Fibroblast of skin of left quadriceps (primary cell): Measurements from ENCODE around the gene EXOC2.
"Not testable (repeated sequence)": the region's sequence is repeated elsewhere in the genome, so short reads cannot be mapped to it uniquely, and the experiment has no call there.

Experiments used
- DNase-seq, 2 experiments: peaks; one replicate each; pipeline ENCODE4 v3.0.0-alpha.2; 2013; ENCODE audit warnings: low read depth in 2 of 2

Gene EXOC2

DNA sequence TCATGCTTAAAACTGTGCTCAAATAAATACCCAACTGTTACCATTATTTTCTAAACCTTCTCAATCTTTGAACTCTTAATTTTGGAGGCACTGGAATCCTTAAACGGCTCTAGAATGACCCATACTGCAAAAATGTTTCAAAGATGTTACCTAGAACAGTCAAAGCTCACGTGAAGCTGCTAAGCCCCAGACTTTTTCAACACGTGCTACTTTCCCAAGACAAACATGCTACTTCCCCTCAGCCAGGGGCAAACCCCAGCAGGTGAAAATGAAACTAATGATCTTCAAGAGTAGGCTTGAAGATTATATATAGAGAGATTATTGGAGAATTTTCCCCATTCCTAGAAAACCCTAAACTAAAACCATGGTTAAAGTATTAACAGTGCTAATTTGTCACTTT is 64.2 kb downstream of the EXOC2 start:
- no peak for DNase-seq

DNA sequence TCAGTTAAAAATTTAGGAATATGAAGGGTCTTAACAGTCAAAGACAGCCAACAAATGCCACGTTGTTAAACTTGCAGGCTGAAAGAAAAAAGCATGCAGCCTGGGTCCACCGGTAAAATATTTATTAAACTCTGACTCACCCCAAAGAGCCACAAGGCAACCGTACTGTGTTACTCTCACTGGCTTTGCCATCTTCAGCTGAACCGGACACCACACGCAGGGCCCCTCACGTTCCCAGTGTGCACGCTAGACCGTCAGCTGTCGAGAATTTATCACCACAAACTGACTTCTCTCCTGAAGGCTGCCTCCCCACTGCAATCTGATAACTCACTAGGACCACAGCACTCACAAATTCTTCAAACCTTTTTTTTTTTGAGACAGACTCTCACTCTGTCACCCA is 66.7 kb downstream of the EXOC2 start:
- DNase-seq, result peak in 1 of 2 experiments; percentile 6

DNA sequence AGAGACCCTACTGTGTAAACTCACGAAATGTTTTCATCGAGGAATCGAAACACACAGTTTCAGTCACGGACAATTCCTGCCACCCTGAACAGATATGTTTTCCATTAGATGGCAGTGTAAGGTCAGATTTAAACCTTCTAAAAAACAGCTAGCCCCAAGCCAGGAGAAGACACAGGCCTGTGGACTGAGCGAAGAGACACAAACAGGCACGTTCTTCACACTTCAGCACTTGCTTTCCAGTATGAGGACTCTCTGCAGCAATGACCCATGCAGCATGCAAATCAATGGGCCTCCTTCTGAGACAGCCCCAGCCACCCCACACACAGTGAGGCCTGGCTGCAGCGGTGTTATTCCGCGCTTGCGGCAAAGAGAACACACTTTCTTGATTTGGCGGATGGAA is 68.0 kb downstream of the EXOC2 start:
- peak in 1 of 2 experiments; percentile 6 for DNase-seq

DNA sequence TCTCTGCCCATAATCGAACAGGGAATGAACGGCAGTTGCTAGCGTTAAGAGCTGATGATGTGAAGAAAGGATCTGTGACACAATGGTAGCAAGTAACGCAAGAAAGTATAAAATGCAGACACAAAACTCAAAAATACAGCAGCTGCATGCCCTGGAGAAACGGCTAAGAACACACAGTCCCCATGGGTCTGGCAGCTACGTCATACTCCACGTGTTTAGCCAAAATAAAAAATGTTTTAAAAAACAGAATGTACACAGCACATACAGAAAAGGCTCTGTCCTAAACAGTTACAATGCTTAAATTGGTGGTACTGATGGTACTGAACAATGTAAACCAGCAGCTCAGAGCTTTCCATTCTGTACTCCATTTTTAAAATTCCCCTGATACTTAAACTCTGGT is 70.5 kb downstream of the EXOC2 start:
- DNase-seq, result no peak

DNA sequence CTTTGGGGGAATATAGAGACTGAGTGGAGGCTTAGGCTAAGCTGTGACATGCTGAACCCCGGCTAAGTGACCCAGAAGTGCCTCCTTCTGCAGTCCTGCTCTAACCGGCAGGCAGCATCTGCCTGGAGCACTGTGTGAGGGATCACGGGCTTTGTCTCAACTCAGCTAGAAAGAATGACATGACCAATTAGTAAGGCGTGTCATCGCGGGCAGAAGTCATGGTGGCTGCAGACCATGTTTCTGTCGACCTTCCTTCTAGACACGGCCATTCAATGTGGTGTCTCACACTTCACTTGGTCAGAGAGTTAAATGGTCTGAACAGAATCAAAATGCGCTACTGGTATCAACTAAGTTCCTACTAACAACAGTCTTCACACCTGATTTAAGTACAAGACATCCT is 71.0 kb downstream of the EXOC2 start:
- DNase-seq, result no peak

DNA sequence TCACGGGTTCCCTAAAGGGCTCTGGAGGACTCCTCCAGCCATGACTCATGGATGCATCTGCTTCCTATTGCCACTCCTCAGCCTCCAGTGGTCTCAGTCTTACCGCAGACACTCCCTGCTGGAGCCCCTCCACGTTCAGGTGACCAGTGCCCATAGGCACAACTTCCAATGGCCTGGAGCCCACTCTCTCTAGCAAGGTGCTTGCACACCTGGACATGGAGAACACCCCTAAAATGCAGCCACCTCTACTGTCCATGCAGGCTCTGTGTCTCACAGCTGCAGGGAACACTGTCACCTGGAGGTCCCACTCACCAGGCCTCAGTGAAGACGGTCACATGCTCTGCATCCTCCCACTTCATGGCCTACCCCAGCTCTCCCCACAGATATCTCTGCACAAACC is 72.0 kb downstream of the EXOC2 start:
- DNase-seq, result no peak

DNA sequence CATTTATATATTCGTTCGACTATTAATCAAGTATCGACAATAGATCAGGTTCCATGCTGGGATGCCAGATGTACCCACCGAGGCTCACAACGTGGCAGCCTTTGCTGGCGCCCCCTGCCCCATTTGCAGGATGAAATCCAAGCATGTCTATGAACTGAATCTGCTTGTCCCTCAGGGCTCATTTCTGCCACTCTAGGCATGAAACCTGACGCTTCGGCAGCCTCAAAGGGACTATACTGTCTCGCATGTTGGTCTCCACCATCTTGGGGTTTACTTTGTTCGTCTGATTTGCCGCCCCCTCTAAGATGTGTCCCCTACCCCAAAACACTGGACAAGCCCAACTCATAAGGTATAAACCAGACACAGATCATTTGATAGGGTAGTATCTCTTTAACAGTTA is 72.8 kb downstream of the EXOC2 start:
- DNase-seq, result no peak

DNA sequence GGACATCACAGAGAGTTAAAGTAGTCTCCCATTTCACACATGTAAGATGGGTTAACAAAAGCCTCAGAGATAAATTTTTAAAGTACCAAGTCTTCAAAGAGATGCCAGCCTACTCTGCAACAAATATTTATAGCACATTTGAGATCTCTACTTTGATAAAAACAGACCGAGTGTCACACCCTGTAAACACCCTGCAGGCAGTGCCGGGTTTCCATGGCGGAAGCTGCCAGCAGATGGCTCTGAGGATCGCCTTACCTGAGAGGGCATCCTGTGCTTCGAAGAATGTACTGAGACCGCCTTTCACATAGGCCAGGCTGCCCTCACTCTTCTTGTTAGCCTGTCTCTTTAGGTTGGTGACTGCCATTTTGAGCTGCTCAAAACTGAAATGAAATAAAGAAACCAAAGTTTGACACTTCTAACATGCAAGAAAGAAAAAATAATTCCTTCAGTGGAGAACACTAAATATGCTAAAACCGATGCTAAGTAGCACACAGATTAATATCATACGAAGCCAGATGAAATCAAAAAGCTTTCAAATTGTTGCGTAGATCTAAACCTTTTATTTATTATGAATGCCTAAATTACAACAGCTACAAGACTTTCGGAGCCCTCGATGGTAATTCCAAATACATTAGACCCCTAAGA is 75.4 kb downstream of the EXOC2 start:
- no peak for DNase-seq

DNA sequence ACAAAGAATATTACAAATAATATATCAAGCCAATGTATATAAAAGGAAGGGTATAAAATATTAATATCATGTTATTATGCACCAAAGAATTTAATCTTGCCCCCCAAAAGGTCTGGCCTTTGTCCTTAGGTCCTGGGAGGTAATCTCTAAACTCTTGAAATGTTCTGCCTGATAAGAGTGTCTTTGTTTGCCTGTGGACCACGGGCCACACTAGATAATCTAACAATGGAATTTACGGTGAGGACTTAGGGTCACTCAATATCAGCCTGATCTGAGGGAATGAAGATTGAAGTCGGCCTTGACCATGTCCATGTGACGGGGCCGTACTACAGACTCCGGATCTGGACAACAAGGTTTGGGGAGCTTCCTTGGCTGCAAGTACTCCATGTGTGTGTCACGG is 79.0 kb downstream of the EXOC2 start:
- no peak for DNase-seq

DNA sequence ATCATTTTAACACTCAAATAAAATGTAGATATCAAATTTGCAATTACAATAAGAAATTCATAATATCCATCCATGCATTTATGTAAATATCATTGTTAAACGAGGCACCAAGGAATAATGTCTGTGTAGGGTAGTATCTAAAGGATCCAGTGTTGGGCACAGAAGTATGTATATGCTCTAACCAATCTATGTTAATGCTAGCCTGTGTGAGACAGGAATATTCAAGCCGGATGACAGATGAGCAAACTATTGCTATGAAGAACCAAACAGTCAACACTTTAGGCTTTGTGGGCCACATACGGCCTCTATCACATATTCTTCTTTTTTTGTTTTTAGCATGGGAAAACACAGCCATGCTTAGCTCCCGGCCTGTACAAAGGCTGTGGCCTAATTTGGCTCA is 81.0 kb downstream of the EXOC2 start:
- no peak for DNase-seq

DNA sequence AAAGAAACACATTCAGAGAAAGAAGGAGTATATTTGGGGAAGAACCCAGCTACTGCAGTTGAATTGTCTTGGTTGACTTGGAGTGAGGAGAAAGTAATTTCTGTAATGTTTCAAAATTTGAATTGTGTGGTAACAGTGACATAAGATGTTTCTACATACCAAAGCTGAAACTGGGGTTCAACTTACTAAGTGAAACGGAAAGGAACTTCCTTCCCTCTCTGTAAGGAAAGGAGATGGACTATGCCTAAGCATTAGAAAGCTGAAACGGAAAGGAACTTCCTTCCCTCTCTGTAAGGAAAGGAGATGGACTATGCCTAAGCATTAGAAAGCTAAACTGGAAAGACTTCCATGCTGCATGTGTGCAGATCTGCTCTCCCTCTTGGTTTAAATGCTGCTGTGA is 82.1 kb downstream of the EXOC2 start:
- DNase-seq, result no peak

DNA sequence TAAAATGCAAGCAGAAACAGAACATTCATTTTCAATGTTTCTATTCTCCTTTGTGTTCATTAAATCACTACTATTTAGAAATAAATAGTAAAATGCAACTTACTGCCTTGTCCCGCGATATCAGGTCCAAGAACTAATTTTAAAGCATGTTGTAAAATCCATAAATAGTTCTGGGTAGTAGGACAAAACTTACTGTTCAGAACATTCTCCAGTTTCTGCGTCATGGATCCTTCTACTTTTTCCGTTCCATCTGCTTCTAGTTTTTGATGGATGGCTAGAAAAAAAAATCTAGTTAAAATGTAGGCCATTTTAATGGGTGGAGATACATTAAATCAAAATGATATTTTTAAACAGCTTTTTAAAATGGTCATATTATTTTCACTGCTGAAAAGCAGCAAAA is 83.0 kb downstream of the EXOC2 start:
- no peak for DNase-seq

DNA sequence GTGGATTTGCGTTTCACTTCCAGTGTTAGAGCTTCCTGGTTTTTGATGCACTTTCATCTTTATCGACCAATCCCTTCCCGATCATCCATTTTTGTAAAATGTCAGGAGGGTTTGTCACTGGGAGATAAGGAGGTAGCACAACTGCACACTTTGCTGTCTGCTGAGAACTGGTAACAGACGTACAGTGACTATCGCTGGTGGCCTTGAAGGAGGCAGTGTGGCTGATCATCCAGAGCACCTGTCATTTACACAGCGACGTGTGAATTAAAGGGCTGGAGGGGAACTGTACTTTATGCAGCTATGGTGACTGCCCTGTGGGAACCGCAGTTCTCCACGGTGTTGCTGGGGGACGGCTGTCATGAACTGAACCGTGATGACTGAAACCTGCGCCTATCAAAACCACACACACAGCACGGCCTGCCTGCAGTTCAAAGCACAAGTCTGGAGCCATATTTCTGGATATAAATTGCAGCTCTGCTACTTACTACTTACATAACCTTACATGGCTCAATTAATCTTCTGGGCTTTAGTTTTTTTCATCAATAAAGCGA is 86.0 kb downstream of the EXOC2 start:
- DNase-seq, result no peak

DNA sequence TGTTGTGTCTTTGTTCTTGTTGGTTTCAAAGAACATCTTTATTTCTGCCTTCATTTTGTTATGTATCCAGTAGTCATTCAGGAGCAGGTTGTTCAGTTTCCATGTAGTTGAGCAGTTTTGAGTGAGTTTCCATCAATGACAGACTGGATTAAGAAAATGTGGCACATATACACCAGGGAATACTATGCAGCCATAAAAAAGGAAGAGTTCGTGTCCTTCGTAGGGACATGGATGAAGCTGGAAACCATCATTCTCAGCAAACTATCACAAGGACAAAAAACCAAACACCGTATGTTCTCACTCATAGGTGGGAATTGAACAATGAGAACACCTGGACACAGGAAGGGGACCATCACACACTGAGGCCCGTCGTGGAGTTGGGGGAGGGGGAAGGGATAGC is 87.0 kb downstream of the EXOC2 start:
- DNase-seq, result not testable (repeated sequence)

DNA sequence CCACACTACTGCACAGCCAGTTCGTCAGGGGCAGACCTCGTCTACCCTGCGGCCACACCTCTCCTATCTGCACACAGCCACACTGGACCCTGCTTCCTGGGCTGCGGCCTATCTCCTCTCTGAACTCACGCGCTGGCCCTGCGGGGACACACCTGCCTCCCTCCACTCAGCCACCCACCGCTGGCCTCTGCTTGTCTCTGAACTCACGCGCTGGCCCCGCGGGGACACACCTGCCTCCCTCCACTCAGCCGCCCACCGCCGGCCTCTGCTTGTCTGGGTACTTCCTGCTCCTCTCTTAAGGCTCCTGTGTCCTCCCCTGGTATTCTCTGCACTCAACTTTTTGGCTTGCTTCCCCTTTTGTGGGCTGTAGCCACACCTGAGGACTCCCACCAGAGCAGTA is 88.4 kb downstream of the EXOC2 start:
- DNase-seq, result no peak

DNA sequence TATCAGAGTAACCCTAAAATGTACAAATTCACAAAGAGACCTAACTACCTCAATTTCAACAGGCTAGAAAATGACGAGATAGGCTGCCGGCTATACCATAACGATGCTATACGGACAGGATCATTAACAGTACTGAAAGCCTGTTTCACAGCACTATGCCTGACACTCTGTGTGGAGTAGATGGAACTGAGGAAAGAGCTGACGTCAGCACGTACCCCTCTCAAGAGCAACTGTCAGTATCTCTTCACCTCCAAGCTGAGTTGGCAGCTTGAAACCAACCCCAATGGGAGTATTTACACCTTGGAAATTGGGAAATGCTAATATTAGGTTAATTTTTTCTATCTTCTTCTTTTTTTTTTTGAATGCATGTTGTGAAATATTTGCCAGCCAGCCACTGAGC is 89.7 kb downstream of the EXOC2 start:
- DNase-seq, result no peak

DNA sequence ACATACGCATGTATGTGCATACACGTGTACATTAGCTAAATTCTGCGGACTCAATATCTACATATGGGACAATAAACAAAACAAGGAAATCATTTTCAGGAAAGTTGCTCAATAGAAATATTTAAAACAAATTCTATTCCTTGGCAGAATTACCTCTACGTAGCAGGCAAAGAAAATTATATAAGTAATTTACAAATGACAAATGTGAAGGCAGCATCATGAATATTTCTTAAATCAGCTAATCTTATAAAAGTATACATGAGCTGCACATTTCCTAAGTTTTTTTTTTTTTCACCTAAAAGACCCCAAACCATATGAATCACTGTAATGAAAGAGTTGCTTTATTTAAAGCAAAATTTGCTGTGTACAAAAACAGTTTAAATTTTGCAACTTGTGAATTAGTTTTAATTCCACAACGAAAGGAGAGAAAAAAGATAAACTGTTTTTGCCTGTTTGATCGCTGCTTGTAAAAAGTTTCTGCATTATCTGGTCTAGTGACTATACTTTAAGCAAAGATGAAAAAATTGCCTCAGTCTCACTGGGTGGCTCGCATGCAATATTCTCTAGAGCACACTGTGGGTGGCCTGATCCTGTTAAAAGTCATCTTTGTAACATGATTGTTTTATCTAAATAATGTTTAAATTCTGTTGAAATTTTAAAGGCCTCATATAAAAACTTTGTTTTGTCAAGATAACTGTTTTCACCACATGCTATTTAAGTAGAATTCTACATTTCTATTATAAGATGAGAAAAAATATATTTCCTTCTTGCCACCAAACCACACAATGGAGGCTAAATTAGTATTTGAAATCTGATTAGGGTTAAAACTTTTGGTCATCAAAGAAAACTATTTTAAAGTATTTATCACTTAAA is 93.1 kb downstream of the EXOC2 start:
- DNase-seq, result no peak

DNA sequence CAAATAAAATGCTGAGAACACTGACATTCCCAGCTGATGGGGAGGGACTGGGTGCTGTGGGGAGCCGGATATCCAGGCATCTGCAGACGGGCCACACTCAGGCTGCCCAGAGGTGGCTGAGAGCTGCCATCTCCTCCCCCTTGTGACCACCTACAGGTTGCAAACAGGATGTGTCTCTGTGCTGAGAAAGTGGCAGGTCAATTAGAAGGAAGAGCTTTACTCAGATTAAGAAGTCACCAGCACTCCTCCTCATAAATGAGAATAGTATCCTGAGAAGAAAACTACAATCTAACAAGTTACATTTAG is 99.1 kb downstream of the EXOC2 start:
- no peak for DNase-seq

DNA sequence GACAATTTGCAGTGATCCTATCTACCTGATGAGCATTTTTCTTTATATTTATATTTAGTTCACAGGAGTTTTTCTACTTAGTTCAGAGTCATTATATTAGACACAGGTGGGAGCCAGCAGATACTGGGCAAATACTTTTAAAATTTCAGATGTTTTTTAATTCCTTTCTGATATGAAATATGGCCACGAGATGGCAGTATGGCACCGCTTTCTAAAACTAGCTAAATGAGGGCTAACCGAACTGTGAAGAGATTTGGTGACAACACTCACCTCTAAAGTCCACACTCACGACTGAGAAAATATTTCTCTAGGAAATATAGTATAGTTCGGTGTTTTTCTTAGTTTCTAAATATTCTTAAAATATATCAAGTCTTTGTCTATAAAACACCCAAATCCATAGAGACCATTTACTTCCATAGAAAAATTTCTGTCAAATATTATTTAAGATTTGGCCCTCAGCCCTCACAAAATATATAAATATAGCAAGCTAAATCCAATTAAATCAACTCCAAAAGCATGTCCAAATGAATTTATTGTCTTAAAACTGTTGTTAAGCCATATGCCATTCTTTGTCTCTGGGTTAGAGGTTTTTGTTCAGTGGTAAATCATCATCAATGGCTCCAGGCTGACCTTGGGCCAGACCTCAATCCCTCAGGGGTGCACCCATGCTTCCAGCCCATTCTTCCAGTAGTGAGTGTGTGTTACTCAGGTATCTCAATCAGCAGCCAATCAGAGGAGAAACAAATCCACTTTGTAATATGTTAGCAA is 99.6 kb downstream of the EXOC2 start:
- DNase-seq, result peak; percentile 20 to 30

DNA sequence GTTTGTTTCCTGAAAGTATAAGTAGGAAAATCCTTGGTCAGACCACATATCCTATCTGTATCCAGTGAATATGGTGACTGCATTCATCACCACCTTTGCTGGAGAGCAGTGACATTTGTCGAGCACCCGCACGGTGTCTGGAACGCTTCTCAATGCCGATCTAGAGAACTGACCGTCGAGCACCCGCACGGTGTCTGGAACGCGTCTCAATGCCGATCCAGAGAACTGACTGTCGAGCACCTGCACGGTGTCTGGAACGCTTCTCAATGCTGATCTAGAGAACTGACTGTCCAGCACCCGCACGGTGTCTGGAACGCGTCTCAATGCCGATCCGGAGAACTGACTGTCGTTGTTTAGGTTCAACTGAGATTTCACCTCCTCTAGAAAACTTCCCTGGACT is 103.8 kb downstream of the EXOC2 start:
- no peak for DNase-seq

DNA sequence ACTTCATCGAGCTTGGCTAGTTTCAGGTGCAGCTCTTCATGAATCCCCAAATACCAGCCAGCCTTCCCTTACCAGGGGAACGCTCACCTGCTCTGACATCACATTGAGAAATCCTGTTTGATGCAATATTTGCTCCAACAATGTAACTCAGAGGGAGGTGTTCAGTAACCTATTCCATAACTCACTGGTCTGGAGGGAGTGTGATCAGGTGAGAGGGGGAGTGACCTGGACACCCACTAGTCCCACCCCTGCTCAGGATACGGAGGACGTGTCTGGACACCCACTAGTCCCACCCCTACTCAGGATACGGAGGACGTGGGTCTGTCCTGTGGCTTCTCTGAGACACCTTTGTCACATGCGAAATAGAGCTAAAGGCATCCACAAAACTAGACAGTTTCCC is 106.4 kb downstream of the EXOC2 start:
- DNase-seq, result no peak

DNA sequence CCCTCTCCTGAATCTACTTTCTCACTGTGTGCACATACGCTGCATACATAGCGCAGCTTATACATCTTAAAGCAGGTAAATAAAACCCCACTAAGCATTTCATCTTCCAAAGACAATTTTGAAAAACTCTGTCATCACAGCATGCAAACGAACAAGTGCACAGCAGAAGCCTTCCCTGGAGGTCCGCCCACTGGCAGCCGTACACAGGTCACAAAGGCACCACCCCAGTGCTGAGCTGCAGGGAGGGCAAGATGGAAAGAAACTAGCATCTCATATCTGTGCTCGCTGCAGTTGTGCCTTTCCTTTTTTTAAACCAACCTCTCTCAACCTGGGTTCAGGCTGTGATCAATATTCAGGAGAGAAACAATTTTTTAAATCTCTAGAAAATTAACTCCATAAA is 109.3 kb downstream of the EXOC2 start:
- DNase-seq, result no peak

DNA sequence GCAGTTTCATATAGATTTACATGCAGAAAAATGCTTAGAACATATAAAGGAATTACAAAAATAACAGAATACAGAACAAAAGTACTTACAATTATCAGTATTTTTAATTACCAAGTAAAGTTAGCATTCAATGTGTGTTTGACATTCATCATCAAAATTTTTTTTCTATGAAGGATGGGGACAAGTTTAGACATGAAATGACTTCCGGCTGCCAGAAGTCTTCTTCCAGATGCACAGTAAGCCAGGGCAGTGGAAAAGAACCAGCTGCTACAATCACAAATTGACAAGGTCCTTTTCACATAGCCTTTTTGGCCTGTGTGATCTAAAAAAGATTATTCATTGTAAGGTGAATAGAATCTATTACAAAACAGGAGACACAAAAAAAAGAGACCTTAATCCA is 109.8 kb downstream of the EXOC2 start:
- no peak for DNase-seq
